Urothelium cell line (cell line): ENCODE results near the gene DDX31.

Experiments used
- DNase-seq: peaks from one replicate; pipeline ENCODE4 v3.0.0; 2011; ENCODE audit warnings: low spot score, mixed read lengths
- FAIRE-seq: peaks from 2 replicates; lab custom pipeline; 2011; peaks lifted over from hg19 to GRCh38; lab: Jason Lieb, UNC

DDX31 gene

DNA sequence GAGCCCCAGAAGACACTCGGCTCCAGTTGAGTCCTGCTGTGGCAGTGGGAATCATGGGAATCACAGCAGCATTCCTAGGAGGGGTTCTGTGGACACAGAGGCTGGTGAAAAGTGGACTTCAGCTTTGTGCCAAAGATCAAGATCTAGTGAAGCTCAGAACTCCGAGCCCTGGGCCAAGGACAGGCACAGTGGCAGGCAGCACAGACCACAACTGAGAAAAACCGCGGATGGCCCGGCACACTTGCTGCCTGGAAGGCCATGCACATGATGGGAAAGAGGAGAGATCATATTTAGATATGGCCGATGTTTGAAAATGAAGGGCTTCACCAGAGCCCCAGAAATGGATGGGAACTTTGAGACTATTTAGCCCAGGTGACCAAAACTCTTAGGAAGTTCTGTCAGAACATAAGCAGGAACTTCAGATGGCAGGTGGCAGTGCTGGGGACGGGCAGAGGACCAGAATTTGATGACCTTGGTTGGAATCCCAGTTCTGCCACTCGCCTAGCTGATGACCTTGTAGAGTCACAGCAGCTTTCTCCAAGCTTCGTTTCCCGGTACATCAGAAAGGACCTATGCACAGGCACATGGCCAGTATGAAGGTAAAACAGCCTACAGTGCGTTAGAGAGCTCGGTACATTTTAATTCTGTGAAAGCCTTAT lies 69.3 kb downstream of the DDX31 start:
- no peak for FAIRE-seq
- DNase-seq = no peak

DNA sequence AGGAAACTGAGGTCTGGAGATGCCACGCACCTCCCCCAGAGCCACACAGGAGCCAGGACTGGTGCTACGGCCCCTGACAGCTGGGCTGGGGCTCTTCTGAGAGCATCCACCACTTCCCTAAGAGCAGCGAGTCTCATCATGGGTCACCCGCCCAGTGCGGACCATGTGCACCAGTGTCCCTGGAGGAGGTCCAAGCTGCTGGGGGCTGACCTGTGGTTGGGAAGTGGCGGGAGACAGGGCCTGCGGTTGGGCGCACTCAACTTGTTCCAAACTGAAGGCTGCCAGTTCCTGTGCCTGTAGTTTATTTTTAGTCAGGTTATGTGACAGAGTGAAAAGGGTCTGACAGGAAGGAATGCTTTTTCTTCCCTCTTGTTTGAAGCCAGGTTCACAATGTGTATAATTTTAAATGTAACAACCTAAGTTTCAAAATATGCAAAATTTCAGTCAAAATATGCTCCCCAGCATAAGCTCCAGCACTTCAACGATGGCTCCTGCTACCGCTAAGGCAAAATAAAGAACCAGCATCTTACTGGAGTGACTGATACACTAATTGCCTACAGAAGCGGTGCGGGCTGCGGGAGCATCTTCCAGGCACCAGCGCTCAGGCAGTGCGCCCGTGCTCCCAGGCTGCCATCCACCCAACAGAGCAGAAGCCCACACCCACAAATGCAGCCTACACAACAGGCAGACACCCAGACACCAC lies 72.6 kb downstream of the DDX31 start:
- DNase-seq (no peak), FAIRE-seq (no peak)

DNA sequence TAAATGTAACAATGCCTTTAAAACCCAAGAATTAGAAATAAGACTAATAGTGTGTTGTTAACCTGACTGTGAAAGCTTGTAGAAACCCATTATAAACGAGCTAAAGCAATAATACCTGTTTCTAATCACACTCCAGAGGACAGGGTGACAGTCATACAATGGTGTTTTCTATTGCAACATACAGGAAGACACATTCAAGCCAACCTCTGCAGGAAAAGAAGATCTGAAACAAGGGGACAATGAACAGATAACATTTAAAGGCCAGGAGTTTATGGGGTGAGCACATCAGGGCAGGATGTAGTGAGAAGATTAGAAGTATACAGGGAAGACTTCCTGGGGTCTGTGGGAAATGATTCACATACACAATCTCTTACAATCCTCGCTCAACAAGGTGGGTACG lies 73.6 kb downstream of the DDX31 start:
- FAIRE-seq (no peak), DNase-seq (no peak)

DNA sequence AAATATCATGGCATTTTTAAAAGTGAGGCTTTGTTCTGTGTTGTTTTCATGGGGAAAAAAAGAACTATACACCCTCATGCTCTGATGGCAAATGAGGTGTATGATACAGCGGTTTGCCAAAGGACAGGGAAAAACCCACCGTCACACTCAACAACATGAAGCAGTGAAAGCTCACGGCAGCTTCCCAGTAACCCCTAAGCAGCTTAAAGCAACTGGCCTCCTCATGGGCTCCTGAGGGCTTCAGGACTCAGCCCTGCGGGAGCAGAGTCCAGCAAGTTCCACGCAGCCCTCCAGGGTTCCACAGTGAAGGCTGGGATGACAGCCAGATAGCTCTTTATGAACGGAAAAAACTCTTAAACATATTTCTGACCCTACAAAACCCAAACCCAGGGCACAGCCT lies 74.5 kb downstream of the DDX31 start:
- FAIRE-seq (no peak), DNase-seq (no peak)

DNA sequence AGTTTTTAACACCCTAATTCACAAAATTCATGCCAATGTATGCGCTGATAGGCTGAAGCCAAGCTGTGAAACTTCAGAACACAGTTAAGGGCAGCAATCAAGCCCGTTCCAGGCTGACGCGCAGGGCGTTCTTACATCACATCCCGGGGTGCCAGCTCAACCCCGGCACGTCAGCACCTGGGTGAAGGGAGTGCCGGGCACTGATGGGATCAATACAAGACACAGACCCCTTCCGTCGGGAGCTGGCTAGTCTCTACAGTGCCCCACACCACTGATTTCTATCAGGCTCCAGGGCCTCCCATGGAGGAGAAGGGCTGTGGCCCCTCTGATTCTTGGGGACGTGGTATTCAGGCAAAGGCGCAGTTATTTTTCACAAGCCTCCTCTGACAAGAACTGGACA lies 75.4 kb downstream of the DDX31 start:
- DNase-seq (no peak), FAIRE-seq (no peak)

DNA sequence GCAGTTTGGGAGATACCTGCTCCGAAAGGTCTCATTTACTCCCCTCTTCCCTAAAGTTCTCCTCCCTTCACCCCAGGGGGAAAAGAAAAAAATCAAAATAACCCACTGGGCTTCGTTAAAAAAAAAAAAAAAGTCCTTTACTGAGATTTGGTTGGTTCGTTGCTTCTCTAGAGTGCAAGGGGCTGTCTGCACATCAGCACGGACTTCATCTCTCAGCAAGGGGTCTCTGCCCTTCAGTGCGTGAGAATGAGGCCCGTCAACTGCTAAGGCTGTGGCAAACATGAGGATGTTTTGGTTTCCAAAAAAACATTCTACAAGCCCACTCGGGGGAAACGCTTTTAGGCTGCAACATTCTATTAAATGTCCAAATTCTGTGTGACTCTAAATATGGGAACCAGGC lies 77.3 kb downstream of the DDX31 start:
- FAIRE-seq (no peak), DNase-seq (no peak)

DNA sequence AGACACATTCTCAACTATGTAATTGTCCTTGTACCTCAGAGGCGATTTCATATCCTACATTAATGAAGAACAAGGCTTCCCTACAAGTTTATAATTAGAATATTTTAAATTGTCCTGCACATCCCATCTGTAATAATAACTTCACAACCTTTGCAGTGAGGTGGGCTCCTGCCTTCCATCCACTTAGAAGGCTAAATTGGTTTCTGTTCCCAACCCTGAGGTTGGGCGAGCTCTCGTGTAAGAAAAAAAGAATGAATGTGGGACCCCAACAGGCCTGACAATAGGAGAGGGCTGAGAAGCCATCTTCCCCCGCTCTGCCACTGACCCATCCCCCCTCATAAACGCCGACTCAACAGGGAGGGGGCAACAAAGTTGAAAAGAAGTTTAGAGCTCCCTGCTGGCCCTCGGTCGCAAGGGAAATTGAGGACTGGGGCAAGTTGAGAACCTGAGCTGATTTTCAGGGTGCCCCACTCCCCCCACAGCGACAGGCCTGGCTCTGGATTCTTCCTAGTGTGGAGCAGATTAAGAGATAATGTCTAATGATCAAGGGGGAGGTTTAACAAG lies 78.0 kb downstream of the DDX31 start:
- DNase-seq = no peak
- no peak for FAIRE-seq

DNA sequence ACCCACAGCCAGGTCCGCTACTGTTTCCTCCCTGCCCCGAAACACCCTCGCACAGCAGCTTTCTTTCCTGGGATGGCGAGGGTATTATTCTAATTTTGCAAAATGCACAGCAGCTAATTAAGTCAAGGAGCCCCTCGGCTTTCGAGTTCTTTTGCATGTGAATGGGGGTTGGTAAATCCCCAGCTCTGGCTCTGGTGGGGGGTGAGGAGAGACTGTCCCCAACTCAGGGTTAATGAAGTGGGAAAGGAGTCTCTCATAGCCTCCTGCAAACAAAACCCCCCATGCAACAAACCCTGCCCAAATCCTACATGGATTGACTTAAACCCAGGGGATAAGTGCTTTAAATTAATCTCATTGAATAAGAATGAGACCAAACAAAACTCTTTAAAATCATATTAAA lies 78.5 kb downstream of the DDX31 start:
- DNase-seq (no peak), FAIRE-seq (no peak)

DNA sequence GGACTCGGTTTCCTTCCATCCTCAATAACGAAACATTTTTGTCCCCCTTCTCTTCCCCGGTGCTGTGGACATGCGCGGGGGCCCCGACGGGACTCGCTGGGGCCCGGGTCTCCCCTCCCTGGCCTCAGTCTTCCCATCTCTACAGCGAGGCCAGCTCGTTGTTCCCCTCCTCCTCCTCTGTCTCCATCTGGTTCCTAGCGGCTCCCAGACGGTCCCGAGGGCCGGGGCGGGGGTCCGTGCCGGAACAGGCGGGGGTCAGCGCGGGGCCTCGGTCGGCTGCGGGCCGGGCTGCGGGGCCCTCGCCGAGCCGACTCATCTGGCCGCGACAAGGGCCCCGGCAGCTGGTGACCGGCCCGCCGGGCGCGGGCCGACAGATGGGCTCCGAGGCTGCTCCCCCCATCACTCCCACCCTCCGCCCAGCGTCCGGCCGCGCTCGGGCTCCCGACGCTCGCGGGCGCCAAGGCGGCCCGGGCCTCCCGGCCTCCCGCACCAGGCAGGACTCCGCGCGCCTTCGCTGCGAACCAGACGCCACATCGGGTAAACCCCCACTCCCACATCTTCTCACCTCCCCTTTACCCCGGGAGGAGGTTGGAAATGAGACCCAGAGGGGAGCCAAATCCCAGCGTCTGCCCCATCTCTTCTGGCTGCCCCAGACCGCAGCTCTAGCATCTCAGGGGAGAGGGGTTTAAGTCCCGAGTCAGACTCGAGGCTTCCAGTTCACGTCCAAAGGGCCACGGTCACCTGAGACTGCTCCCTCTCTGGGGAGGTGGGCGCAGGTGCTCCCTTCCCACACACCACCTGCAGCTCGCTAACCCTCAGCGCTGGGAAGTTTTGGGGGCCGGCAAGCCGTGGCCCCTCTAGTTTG lies 79.2 kb downstream of the DDX31 start:
- FAIRE-seq = no peak

DNA sequence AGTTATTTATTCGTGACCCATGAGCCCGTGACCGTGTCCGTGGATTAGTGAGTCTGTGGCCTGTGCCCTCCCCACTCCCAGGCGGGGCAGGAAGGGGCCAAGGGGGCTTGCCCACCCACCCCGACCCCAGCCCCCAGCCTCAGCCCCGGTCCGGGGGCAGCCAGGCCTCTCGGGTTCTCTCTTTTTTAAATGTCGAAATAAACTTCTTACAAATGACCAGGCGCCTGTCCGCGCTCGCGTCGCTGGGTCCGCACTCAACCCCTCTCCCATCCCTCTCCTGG lies 79.8 kb downstream of the DDX31 start:
- DNase-seq (no peak), FAIRE-seq (no peak)

More for the DNA sequence above, 79.2 kb downstream of the DDX31 start:
- DNase-seq = no peak

DNA sequence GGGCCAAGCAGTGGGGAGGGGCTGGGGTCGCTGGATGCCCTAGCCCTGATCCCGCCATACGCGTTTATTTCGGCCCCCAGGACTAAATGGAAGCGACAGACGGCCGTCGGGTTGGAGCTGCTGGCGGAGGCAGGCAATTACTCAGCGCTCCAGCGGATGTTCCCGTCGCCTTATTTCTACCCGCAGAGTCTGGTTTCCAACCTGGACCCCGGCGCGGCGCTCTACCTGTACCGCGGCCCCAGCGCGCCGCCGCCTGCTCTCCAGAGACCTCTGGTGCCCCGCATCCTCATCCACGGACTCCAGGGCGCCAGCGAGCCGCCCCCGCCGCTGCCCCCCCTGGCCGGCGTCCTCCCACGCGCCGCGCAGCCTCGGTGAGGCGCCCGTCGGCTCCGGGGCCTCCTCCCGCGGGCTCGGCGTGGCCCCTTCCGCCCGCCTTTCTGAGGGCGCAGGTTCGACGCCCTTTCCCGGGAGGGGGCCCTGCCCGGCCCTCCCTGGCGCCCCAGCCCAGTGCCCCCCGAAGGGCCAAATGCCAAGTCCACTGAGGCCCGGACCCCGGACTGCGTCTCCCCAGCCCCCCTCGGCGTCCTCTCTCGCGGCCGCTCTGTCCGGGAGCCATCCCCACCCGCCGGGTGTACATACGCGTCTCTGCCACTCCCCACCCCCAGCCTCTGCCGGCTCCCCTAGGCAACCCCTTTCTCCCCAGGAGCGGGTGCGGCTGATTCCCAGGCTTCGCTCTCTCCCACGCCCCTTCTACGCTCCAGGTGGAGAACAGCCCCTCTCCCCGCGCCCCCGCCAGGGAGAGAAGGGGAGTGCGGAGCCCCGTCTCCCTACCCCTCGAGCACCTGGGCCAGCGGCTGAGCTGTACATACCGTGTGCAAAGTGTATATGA lies 80.4 kb downstream of the DDX31 start:
- FAIRE-seq = no peak
- DNase-seq = no peak

DNA sequence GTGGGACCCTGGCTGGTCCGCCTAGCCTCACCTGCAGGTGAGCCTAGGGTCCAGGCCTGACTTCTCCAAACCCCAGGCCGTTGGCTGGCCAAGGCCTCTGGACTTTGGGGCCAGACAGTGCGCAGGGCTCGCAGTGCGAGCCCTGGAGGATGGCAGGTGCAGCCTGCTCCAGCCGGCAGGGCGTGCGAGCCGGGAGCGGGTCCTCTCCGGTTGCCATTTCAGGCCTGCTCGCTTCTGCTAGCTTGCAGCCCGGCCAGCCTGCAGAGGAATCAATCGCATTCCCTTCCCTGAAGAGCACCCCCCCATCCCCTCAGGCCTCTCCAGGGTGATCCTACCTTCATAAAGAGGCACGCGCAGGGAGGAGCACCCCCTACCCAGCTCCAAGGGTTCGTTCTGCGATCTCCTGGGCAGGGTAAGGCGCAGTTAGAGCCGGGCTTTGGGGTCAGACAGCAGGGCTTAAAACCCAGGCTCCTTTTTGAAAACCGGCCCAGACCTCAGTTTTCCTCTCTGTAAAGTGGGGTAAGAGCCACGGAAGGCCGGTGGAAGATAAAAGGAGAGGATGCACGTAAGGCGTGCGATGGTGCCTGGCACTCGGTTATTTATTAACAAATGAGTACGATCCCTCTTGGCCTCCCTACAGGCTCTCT lies 81.2 kb downstream of the DDX31 start:
- DNase-seq = no peak
- FAIRE-seq = no peak

DNA sequence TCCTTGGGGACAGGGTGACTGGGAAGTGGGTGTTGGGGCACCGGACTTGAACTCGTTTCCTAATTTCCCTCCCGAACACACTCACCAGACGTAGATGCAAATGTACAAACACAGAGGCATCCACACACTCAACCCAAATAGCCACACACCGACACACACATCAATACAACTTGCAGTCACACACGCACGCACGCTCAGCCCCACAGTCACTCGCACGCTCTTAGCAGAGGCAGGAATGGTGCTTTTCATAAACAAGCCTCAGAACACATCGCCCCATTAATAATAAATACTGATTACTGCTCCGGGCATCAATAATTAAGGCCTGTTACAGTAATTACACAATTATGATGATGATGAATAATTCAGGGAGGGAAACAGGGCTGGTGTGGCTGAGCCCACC lies 81.7 kb downstream of the DDX31 start:
- no peak for DNase-seq
- FAIRE-seq = no peak

DNA sequence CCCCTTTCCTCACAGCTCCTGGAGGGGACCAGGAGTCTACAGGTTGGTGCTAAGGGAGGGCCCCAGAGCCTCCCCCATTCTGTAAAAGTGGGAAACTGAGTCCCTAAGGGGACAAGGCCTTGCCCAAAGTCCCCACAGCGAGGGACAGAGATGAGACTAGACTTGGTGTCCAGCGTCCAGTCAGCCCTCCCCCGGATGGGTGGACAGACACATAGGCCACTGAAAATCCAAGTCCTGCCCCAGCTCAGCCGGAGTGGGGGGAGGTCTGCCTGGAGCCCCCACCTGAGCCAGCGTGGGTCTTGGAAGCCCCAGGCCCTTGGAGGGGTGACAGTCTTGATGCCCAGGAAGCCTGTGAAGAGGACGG lies 82.2 kb downstream of the DDX31 start:
- no peak for DNase-seq
- no peak for FAIRE-seq

DNA sequence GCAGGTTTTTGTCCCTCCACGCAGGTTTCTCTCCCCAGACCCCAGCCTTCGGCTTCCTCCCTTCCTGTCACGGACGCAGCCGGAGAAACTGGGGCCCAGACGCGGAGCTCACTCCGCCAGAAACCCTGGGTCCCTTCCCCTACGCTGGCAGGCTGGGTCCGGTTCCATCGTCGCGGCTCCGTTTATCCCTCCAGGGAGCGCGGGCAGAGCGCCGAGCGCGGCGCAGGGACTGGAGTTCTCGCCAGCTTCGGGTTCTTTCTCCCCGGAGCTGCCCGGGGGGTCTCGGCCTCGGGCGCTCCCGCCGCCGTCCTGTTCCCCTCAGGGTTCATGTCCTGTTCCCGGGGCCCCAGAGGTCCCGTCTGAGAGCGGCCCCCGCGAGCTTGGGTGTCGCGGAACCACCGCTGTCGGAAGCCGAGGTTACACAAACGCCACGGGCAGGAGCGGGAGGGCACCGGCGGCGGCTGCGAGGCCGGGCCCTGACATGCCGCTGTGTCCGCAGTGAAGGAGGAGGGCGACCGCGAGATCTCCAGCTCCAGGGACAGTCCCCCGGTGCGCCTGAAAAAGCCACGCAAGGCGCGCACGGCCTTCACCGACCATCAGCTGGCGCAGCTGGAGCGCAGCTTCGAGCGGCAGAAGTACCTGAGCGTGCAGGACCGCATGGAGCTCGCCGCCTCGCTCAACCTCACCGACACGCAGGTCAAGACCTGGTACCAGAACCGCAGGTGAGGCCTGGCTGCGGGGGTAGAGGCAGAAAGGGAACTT lies 82.8 kb downstream of the DDX31 start:
- DNase-seq (no peak), FAIRE-seq (no peak)

DNA sequence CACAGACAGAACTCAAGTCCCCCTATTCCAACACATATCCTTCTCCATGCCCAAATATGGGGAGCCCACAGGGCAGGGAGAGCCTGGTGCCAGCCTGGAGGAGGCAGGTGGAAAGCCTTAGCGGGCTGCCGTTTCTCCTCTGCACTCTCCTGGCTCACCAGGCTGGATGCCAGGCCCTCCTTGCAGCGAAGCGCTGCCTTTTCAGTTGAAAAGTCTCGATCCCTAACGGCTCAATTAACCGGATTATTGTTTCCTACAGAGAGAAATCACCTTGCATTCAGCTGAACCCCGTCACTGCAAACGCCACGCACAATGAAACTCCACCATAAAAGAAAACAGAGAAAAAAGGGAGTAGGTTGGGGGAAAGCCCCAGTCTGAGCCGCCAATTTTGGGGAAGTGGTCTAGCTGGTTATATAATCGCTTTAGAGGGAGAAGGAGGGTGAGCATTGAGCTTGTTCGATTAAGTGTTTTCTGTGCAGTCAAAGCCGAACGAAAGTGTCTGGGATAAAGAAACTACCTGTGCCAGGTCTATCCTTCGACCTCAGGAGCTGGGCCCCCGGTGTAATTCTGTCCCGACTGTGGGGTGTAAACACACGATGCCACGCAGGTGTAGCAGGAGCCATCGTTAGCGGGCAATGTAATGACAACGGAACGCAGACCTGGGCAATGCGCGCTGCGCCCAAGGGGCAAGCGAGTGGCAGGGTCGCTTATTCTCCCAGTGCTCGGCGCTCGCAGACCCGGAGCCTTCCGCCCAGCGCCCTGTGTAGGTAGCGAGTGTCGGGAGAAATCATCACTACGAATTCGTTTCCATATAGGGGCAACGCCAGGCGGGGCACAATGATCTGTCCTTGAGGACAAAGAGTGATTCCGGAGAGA lies 83.6 kb downstream of the DDX31 start:
- FAIRE-seq (no peak), DNase-seq (no peak)

DNA sequence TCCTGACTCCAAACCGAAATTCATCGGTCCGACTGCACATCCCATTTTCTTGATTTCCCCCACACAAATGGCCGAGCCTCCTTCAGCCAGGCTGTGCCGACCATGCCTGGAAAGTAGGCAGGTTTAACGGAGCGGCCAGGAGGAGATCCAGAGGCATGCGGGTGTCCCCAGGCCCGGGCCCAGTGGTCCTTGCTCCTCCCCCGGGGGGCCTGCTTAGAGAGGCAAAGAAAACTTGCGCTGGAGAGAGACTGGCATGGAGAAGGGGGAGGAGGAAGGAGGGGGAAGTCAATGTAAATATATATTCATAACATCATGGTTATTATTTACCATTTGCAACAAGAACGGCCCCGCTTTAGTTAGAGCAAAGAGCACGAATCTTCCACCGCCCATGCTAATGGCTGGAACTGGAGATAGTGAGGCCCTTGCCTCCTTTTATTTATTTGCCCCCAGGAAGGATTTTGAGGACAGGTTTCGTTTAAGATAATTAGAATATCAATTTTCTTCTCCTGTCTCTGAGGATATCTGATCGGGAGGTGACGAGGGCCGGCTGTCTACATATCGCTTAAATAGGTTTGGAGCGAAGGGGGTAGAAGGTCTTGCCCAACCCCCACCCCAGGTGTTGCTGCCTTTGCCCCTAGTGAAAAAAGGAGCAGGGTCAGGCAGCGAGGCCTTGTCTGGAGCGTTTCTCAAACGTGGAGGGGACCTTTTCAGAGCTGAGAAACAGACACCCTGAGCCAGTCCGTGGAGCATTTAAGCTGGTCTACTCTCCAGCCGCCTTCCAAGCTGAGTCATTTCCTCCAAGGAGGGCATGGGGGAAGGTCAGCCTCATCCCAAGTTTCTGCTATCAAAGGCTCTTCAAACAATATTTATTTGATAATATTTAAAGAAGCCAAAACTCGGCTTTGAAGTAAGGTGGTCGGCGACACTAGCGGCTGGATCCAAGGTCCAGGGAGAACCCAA lies 84.9 kb downstream of the DDX31 start:
- FAIRE-seq = no peak
- DNase-seq = peak; percentile 50
